HG02763 (cell line): Measurements from ENCODE around the gene PDCD4.
"Not testable (repeated sequence)": the region's sequence is repeated elsewhere in the genome, so short reads cannot be mapped to it uniquely, and the experiment has no call there.

Experiments
- ATAC-seq: cut with Tn5 transposase; IDR thresholded peaks from one replicate; pipeline ENCODE4 v1.9.1; 2021; ENCODE audit warnings: mild to moderate bottlenecking, moderate library complexity; ENCODE audit not compliant: unreplicated experiment

PDCD4 gene

DNA sequence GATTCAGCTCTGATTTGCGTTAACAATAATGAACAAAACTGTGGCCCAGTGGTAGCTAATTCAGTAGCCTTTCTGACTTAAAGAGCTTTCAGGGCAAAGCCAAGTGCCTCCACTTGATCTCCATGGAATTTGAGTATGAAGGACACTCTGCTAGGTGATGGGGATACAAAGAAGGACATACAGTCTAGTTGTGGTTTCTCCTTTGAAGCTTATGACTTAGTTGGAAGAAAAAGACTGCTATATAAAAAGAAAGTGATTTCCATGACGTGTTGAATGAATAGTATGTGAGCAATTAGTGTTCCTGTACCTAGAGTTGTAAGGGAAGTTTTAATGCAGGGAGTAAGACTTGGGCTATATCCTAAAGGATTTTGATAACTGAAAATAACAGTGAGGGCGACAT is 8.3 kb downstream of the PDCD4 start:
- ATAC-seq, result no peak

DNA sequence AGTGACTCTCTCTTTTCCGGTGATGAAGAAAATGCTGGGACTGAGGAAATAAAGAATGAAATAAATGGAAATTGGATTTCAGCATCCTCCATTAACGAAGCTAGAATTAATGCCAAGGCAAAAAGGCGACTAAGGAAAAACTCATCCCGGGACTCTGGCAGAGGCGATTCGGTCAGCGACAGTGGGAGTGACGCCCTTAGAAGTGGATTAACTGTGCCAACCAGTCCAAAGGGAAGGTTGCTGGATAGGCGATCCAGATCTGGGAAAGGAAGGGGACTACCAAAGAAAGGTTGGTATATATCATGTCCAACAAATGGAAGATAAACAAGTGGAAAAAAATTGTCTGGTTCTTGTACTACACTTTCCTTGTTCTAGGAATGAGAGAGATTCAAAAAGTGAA is 9.5 kb downstream of the PDCD4 start:
- ATAC-seq, result no peak

DNA sequence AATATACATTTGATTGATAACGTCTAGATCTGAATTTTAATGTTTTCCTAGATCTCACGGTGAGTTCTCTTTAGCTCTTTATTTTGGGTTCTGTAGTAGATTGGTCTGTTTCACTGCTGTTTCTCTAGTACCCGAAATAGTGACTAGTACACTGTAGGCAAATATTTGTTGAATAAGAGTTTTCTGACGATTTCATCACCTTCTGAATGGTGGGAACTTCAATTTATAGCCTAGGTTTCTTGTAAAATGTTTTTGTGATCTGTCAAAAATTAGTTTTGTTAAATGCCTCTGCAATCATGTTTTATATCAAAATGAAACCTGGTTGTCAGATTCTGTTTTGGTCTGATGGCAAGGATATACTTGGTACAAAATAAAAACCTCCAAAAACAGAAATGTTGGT is 10.2 kb downstream of the PDCD4 start:
- no peak for ATAC-seq

DNA sequence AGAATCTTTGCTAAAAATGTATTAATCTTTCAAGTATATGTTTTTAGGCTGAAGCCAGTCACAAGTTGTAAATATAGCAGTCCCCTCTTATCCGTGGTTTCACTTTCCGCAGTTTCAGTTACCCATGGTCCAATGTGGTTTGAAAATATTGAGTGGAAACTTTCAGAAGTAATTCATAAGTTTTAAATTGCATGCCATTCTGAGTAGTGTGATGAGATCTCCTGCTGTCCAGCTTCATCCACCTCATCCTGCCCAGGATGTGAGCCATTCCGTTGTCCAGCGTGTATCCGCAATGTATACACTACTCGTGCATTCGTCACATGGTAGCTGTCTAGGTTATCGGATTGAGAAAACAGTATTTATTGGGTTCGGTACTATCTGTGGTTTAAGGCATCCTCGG is 12.2 kb downstream of the PDCD4 start:
- no peak for ATAC-seq

DNA sequence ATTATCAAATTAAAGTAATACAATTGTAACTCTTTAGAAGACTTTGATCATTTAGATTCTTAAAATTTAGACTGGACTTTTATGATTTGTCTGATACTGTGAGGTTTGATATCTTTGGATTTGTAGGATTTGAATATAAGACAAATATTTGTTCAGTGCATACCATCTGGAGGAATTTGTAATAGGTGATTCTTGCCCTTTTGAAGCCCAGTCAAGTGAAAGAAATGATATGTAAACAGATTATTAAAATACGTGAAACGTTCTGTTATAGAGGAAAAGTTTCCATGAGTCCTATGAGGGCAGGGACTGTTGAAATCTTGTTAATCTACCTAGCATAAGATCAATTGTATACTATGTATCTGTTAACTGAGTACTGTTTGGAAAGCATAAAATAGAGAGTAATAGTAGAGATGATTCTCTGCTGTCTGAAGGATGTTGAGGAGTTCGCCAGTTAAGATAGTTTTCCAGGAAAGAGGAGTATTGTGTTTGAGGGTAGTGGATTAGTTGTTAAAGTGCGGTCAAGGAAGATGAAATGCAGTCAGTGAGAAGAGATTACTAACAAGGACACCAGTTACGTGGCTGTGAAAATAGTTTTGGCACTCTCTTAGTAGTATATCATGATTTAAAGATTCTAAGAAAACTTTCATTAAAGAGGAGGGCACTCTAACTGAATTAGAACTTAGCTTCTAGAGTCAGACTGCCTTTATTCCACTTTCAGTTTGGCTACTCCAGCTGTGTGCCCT is 14.4 kb downstream of the PDCD4 start:
- ATAC-seq, result no peak

DNA sequence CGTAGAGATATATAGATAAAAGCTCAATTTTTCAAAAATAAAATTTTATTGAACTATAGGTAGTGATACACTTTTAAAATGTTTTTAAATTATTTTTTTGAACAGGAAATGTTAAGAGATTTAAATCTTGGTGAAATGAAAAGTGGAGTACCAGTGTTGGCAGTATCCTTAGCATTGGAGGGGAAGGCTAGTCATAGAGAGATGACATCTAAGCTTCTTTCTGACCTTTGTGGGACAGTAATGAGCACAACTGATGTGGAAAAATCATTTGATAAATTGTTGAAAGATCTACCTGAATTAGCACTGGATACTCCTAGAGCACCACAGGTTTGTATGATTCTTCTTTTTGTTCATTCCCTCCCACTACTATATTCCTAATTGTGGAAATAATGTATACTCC is 15.8 kb downstream of the PDCD4 start:
- ATAC-seq, result no peak

DNA sequence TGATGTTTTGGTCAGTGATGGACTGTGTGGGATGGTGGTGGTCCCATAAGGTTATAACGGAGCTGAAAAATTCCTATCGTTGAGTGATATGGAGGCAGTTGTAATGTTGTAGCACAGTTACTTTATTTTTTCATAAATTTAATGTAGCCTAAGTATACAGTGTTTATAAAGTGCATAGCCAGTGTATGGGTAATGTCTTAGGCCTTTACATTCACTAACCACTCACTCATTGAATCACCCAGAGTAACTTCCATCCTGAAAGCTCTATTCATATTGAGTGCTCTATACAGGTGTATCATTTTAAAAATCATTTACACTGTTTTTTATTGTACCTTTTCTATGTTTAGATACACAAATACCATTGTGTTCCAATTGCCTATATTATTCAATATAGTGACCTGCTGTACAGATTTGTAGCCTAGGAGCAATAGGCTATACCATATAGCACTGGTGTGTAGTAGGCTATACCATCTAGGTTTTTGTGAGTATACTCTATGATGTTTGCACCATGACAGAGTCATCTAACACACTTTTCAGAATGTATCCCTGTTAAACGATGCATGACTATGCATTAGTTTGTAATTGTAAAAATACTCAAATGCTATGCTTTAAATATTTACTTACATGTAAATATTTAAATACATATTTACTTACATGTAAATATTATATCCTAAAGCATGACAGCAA is 21.0 kb downstream of the PDCD4 start:
- ATAC-seq, result no peak

DNA sequence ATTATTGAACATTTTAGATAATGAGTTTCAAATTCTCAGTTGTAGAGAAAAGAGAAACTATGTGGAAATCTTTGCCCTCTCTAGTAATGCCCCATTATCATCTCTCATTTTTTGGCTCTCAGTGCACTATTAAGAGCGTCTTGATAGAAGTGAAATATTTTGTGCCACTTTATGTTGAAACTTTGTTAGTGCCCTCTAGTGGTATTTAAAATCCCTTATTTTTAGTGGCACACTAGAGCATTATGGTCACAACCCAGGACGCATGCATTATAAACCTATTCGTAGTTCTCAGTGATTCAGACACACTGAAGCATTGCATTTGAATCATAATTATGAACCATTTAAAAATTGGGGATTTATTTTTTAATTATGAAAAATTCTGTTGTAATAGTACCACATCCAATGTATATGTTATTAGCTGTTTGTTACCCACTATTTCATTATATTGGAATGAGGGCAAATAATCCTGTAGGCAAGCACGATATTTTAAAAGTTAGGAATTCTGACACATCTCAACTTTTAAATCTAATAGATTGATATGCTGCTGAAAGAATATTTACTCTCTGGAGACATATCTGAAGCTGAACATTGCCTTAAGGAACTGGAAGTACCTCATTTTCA is 21.9 kb downstream of the PDCD4 start:
- no peak for ATAC-seq

DNA sequence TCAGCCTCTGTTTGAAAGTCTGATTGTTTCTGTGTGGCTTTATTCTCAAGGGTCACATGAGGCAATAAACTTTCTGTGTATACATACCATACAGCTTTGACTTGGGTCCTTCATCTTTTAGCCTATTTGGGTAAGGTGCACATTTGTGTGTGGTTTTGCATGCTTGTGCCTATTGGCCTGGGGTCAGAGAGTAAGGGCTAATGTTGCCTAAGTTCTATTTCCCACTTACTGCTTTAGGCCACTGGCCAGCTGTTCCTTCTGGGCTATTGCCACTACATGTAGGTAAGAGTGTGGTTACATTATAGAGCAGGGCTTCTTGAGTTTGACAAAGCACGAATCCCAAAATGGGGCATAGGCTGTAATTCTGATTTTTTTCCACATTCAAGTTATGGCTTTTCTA is 25.5 kb downstream of the PDCD4 start:
- ATAC-seq, result no peak

DNA sequence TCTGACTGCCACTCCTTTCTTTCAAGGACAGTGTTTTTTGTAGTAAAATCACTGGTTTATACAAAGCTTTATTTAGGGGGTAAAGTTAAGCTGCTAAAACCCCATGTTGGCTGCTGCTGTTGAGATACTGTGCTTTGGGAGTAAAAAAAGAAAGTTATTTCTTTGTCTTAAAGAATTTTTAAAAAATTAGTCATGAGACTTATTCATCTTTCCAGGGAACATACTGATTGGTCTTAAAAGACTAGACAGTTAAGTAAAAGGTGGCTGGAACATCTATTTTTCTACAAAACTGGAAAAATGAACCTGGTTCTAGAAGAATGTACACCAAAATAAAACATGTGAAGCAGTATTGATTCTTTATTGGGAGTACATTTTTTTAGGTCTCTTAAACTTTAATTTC is 26.7 kb downstream of the PDCD4 start:
- no peak for ATAC-seq

DNA sequence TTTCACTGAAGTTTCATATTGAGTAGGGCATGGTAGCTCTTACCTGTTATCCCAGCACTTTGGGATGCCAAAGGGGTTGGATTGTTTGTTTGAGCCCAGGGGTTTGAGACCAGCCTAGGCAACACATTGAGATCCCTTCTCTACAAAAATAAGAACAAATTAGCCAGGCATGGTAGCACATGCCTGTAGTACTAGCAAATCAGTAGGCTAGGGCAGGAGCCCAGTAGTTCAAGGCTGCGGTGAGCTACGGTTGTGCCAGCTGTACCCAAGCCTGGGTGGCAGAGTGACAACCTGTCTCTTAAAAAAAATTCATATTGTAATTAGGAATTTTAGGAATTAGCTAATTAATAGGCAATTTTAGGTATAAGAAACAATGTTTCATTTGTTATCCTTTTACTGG is 29.3 kb downstream of the PDCD4 start:
- no peak for ATAC-seq

DNA sequence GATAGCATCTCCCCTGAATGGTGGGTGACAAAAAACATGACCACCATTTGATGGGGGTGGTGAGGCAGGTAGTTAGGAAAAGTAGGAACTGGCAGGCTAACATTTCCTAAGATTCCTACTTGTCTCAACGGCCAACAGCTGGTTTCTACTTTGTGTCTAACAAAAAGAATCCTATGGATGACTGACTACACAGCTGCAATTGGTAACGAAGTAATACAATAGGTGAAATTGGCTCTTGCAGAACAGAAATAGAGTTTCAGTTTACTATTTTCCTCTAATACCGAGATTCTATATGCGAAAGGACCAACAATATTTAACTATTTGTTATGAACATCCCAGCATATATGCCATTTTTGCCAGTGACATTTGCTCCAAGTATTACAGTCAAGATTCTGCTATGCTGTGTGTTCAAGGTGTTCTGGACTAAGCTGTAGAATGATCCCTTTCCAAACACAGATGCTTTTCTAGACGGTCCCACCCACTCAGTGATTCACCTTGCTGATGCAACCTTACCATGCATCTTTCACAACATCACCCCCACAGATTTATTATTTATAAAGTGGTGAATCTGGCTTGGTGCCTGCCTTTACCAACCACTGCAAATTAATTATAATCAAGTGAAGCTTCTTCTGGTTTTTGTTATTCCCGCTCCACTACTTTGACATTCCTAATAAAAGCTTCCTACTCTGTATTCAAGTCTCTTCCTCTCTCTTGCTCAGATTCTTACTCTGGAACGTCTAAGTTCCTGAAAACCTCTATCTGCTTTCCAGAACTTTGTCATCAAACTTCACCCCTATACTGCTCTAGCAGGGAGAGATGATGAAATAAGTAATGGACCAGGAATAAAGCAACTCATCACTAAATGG is 30.5 kb downstream of the PDCD4 start:
- no peak for ATAC-seq

DNA sequence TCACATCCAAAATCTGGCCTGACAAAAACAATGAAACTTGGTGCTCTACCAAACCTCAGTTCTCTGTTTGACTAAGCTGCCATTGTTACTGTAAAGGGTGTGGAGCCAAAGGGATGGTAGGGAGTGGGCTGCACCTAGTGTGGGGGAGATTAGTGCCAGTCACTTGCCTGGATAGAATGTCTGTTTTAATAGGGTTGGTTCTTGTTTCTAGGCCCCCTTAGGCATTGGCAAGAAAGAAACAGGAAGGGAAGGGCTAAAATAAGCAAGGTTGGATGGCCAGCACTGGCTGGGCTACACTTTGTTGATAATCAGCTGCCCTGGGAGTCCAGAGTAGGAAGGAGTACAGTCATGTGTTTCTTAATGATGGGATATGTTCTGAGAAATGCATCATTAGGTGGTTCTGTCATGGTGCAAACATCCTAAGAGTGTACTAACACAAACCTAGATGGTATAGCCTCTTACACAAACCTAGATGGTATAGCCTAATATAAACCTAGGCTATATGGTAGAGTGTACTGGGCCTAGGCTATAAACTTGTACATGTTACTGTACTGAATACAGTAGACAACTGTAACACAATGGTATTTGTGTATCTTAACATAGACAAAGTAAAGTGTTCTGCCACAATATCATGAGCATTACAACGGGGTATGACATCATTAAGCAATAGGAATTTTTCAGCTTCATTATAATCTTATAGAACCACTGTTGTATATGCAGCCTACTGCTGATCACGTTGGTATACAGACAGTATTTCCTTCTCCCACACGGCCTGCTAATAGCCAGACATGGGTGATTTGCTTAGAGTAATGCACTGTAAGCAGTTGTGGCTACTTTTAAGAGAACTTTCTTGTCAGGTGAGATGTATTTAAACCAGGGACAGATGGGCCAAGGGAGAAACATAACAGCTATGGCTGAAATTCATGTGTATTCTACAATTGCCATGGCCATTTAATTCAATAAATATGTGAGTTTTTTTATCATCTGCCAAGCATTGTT is 31.9 kb downstream of the PDCD4 start:
- ATAC-seq, result no peak

DNA sequence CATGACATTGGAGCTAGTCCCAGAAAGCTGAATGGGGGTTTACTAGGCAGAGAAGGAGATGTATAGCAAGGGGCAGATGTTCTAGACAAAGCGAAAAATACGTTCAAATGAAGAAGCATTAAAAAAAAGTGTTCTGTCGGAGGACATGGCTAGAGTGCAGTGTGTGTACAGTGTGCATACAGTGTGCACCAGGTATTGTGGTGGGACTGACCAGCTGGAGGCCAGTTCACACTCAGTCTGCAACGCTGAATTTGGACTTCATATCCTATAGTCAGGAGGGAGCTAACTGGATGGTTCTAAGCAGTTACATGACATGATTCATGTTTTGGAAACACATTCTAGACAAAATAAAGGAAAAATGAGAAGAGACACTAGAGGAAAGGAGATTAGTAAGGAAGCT is 38.4 kb downstream of the PDCD4 start:
- ATAC-seq, result no peak

DNA sequence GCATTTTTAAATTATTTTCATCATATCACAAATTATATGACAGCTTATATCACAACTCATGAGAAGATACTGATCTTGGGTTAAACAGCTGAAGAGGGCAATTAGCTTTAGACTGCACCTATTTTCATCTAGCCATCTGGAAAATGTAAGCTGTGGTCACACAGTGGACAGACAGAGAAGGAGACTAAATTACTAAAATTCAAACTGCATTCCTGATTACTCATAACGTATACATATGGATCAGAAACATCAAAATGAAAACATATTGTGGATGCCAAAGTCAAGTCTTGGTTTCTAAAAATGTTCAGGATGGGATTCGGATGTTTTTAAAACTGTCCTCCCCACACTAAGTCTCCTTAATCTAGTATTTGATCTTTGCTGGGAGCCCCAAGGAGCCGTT is 40.6 kb downstream of the PDCD4 start:
- no peak for ATAC-seq

DNA sequence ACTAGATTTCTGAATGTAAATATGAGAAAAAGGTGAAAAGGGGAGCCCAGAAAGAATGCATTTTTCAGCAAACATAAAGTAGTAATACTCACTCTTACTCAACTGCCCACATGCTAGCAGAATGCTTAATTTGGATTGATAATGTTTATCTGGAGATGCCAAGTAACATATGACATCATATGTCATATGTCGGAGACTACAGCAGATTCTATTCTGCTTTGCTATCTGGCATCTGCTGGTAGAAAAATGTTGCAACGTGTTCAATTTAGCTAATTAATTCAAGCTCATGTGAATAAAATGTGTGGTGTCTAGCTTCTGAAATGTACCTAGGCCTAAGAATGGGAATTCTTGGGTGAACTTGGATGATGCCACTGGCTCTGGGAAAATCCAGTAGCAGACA is 42.7 kb downstream of the PDCD4 start:
- no peak for ATAC-seq

DNA sequence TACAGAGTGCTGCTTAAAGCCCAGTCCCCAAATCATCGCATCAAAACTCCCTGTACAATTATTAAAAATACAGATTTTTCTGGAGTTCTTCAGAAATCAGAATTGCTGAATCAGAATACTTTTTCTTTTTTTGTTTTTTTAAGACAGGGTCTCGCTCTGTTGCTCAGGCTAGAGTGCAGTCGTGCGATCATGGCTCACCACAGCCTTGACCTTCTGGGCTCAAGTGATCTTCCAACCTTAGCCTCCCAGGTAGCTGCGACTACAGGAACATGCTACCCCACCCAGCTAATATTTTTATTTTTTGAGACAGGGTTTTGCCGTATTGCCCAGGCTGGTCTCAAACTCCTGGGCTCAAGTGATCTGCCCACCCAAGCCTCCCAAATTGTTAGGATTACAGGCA is 43.3 kb downstream of the PDCD4 start:
- no peak for ATAC-seq

DNA sequence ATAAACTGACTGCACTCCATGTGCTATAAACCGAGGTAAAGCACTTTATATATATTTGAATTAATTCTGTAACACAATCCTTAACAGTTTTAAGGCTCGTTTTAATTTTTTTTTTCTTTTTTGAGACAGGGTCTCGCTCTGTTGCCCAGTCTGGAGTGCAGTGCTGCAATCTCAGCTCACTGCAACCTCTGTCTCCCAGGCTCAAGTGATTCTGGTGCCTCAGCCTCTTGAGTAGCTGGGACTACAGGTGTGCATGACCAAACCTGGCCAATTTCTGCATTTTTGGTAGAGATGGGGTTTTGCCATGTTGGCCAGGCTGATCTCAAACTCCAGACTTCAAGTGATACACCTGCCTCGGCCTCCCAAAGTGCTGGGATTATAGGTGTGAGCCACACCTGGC is 43.9 kb downstream of the PDCD4 start:
- ATAC-seq, result not testable (repeated sequence)

DNA sequence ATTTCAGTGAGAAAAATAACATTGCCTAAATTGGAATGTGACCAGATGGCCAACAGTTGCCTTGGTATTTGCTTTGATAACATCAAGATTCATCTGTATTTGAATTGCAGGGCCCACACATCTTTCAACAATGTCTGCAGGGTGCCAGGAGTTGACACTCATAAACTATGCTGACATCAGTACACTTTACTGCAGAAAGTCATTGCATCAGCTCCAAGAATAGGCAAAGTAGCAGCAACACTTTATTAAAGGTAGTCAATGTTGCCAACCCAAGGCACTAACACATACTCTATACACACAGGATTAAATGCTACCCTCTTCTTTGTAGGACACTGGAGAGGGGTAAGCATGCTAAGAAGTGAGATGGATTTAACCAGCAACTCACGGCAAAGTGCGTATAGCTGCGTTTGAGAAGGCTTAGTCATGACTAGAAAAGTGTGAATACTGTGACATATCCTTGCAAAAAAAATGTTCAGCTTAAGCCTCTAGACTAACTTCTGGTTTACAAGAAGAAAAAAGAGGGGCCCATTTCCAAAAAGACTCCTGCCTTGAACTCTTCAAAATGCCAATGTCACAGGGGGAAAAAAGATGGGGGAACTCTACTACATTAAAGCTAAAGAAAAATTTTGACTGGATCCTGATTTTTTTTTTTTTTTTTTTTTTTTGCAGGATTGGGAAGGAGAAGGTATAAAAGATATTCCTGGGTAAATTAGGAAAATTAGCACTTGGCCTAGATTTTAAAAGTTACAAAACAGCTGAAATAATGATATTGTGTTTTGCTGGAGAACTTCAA is 45.0 kb downstream of the PDCD4 start:
- no peak for ATAC-seq
